Astrocyte (in vitro differentiated cells and primary cell): Measurements from ENCODE around the gene LSM14B.

Experiments used
- EZH2 ChIP-seq: IDR thresholded peaks from 2 replicates; pipeline ENCODE4 v1.6.1; 2012; ENCODE audit warnings: mild to moderate bottlenecking, low read length, inconsistent platforms; ENCODE audit not compliant: insufficient read depth
- TF ChIP-seq, protein P1 (sequence below): IDR thresholded peaks from 2 replicates; pipeline ENCODE4 v1.5.1; 2011; ENCODE audit warnings: low read depth, mild to moderate bottlenecking, inconsistent platforms, low read length, moderate library complexity; ENCODE audit not compliant: insufficient read depth

GRCh38 chr20:62149532-62150309 lies 27.4 kb downstream of the LSM14B start:
- TF ChIP-seq, protein P1, sequence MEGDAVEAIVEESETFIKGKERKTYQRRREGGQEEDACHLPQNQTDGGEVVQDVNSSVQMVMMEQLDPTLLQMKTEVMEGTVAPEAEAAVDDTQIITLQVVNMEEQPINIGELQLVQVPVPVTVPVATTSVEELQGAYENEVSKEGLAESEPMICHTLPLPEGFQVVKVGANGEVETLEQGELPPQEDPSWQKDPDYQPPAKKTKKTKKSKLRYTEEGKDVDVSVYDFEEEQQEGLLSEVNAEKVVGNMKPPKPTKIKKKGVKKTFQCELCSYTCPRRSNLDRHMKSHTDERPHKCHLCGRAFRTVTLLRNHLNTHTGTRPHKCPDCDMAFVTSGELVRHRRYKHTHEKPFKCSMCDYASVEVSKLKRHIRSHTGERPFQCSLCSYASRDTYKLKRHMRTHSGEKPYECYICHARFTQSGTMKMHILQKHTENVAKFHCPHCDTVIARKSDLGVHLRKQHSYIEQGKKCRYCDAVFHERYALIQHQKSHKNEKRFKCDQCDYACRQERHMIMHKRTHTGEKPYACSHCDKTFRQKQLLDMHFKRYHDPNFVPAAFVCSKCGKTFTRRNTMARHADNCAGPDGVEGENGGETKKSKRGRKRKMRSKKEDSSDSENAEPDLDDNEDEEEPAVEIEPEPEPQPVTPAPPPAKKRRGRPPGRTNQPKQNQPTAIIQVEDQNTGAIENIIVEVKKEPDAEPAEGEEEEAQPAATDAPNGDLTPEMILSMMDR, result no peak
- no peak for TF ChIP-seq EZH2
